HT1080 (cell line): ENCODE measurements around the gene CEACAM4. TPM values are rescaled to one million over a fixed set of nuclear protein-coding genes. Genes with fewer than 3 reads are reported as not detected.
A peak's percentile ranks its signal among the peaks of the same experiment; 100 is the strongest.

Experiments used
- DNase-seq: peaks from one replicate; pipeline ENCODE4 v3.0.0-alpha.2; 2015; ENCODE audit warnings: low read depth
- total RNA-seq: library from RNA; depleted of rRNA; stranded (reverse); fragments of >200 nt; shearing (Covaris generic); gene quantifications from 2 replicates; pipeline ENCODE4 v1.2.3, GENCODE V29; 2014

The CEACAM4 gene
- total RNA-seq, 1 experiment from 2014 or later, result not detected

DNA sequence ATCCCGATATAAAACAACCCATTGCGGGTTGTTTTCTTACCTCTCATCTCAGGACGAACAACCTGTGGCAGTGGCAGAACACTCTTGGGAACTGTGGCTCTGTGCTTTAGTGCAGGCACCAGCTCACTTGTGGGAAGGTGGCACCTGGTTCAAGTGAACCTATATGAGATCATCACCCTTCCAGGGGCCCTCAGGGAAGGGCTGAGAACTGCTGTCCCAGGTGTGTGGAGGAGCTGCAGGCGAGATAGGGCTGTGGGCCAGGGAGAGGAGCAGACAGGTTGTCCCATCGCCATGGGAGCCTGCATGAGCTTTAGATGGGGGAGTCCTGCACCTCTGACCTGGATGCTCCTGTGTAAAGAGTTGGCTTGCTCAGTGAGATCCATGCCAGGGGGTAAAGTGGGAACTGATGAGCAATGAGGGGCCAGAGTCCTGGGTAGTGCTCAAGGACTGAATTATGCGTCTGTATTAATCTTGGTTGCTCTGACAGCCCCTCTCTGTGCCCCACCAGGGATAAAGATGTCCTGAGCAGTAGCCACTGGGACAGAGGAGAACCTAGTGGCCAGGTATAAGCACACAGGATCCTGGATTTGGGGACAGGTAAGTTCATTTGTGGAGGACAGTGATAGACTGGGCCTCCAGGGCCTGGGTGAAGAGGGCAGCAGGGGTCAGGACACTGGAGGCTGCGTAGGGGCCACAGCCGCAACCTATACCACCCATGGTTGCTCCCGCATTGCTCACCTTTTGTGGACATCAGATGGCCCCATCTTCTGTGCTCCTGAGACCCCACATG is 8.7 kb downstream of the CEACAM4 start:
- DNase-seq, result no peak

GRCh38 chr19:41616792-41617621 is 9.9 kb downstream of the CEACAM4 start:
- no peak for DNase-seq

- no peak for DNase-seq
These were observed 11.7 kb downstream of the CEACAM4 start for GRCh38 chr19:41615207-41615606.

DNA sequence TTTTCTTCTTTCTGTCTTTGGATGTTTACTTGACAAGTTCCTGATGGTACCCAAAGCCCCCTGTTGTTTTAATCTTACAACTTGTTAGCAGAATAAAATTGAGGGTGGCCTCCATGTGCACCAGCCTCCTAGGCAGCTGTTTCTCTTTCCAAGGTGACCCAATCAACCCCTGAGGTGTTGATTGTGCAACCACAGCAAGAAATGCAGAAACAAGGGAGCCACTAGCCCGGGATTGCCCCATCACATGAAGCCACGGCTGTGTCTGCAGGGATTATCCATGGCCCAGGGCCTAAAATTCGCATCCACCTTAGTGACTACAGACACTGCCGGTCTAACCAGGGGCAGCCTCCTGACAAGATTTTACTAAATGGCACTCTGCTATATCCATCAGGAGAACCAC is 14.4 kb downstream of the CEACAM4 start:
- DNase-seq, result no peak

DNA sequence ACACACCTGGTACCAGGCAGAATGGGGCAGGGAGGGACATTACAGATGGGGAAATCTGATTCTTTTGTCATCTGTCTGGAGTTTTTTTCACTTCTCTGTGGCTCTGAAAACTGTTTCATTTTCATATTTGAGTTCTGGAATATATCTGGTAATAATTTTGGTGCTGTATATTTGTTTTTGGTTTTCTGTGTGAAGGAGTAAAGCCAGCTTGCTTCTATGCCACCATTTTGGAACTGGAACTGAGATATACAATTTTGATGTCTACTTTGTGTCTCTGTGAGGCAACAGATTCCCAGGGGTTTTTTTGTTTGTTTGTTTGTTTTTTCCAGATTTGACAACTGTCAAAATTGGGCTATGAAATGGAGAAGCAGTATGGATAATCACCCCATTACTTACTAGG is 16.1 kb downstream of the CEACAM4 start:
- no peak for DNase-seq

DNA sequence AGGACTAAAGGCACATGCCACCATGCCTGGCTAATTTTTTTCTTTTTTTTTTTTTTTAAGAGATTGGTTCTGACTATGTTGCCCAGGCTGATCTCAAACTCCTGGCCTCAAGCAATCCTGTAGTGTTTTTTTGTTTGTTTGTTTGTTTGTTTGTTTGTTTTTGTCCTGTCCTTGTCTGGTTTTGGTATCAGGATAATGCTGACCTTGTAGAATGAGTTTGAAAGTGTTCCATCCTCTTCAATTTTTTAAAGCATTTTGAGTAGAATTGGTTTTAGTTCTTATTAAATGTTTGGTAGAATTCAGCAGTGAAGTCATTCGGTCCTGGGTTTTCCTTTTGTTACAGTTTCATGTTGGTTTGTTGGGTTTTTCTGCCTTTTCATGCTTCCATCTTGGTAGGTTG is 19.2 kb downstream of the CEACAM4 start:
- DNase-seq, result no peak

DNA sequence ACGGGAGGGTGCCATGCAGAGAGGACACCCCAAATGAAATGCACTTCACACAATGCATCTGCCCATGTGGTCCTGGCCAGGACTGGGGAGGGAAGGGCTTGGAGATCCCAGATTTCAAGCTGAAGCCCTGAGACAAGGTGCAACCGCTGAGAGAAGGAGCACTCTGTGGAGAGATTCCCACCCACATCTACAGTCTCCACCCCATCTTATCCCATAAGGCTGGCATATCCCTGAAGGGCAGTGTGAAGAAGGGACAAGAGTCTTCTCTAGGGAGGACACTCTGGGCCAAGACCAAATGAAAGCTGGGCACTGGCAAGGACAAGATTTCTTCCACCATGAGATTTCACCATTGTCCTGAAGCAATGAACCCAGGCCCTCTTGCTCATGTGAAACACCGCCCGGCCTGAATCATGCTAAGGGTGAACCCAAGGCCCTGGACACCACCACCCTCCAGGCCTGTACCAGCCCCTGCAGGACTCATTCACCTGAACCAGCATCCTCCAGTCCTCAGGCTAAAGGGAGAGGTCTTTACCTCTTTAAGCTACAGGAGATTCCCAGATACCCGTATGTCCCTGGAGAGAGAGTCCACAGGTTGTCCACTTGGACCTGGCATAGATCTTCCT is 20.5 kb downstream of the CEACAM4 start:
- no peak for DNase-seq

GRCh38 chr19:41604831-41605230 is 22.0 kb downstream of the CEACAM4 start:
- no peak for DNase-seq

DNA sequence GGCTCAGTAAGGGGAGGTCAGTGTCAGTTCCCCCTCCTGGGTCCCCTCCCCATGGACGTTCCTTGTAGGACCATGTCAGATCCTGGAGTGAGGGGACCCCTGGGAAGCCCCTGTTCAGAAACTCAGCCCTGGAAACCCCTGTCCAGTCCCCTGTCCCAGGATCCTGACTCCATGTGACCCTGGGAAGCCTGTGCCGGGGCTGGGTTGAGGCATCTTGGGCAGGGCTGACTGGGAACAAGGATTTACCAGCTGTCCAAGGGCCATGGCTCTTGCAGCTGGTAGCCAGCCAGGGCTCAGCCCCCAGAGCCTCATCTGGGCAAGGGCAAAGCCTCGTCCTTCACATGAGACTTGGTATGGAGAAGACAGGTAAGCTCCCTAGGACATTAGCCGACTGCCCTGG is 25.1 kb downstream of the CEACAM4 start:
- no peak for DNase-seq

DNA sequence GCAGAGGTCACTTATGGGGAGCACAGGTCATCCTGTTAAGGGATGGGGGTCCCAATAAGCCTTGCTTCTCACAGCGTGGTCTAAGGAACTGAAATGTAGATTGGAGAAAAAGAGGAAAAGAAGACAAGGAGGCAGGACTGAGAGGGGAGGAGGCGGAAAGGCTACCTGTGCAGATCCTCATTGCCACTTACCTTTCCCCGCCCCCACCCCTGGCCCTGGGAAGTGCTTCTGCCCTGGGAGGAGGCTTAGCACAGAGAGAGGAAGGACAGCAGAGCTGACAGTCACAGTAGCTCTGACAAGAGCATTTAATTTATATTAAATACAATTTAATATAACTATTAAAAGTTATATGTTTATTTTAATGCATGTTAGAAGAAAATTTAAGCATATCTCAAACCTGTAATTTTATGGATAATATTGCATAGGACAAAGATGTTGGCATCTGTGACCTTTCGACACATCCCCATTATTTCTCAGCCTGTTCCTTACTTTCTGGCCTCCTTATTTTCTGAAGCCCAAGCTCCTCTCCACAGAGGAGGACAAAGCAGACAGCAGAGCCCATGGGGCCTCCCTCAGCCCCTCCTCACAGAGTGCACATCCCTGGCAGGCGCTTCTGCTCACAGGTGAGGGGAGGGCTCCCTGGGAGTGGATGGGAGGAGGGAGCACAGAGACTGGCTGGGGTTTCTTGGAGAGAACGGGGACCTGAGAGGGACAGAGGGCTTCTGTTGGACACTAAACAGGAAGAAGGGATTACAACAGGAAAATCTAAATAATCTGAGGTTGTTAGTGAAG is 27.5 kb downstream of the CEACAM4 start:
- no peak for DNase-seq

- DNase-seq, result peak; percentile 52
These were observed 29.3 kb downstream of the CEACAM4 start for GRCh38 chr19:41597600-41598041.

DNA sequence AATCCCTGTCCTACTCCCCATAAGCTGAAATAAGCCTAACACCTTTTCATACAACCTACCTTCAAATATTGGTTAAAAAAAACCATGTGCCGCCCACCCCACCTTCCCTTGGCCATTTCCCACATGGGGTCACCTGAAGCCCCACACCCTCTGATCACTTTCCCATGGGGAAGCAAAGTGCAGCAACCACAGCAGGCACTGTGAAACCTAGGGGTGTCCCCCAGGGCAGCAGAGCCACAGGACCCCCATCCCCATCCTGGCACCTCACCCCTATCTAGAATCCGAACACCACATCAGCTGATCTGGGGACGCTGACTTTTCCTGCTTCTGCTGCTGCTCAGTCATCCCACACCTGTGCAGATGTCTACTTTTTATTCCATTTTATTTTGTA is 31.0 kb downstream of the CEACAM4 start:
- no peak for DNase-seq

DNA sequence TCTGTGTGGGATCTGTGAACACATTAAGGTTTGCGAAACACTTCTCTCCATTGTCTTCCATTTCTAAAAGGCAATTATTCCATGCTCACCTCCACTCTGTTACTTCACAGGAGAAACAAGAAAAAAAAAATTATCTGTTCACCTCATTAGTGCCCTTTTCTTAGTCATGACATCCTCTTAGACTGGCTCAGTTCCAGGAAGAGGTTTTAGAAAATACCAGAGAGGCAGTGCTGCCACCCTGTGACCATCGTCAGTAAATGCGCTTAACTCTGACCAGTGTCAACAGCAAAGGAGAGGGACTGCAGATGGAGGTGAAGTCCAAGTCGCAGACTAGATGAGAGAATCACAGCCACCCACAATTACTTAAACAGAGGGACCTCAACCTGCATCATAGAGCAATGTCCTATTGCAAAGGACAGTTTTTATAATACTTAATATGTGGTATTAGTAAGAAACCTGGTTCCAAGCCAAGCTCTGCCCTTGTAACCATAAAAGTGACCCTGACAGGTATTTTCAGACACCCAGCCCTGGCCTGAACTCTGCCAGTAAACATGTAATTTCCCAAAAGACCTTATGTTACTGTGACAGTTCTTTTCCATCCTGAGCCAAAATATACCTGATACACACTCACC is 31.5 kb downstream of the CEACAM4 start:
- DNase-seq, result peak; percentile 66

DNA sequence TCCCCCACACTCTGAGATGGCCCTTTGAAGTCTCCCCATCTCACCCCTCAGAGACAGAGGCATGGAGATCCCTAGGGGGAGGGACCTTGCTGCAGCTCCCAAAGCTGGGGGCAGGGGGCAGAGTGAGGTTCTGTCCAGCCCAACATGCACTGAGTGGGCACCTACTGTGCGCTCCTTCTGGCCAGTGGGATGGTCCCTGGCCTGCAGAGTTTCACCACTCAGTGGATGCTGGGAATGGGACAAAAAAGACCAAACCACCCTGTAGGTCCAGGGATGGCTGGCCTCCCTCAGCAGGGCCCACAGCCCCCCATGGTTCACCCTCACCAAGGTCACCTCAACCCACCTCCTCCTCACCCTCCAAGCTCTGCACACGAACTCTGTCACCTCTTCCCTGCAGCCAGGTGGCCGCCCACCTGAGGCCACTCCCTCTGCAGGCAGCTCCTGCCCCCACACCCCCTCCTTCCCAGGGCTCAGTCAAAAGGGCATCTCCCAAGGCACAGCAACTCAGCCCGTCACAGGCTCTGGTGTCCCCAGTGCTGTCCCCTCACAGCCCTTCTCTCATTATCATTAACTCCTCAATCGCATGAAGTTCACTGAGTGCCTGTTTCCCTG is 34.8 kb downstream of the CEACAM4 start:
- DNase-seq, result no peak

- no peak for DNase-seq
These were observed 35.9 kb downstream of the CEACAM4 start for GRCh38 chr19:41590936-41591335.

- no peak for DNase-seq
These were observed 37.5 kb downstream of the CEACAM4 start for GRCh38 chr19:41589371-41589770.

GRCh38 chr19:41588497-41589209 is 38.2 kb downstream of the CEACAM4 start:
- no peak for DNase-seq

- DNase-seq, result no peak
These were observed 39.0 kb downstream of the CEACAM4 start for GRCh38 chr19:41587838-41588210.

- DNase-seq, result no peak
These were observed 39.6 kb downstream of the CEACAM4 start for GRCh38 chr19:41587101-41587837.
